Esophagus muscularis mucosa (tissue), 4 donors: ENCODE data around the gene GOLGA3. TPM values are rescaled to one million over a fixed set of nuclear protein-coding genes. Genes with fewer than 3 reads are reported as not detected.

Source experiments
- DNase-seq: peaks from one replicate; pipeline ENCODE4 v3.0.0-alpha.2; 2017; ENCODE audit errors: extremely low spot score
- H3K27ac ChIP-seq, 4 donors: fragments of 200-600 bp; sonication (generic); replicated peaks in 1 of 4; 1 replicate in 3 of 4; 2 replicates in 1 of 4; pipeline ENCODE4 v1.5.1; 2016 to 2019; ENCODE audit warnings: mild to moderate bottlenecking in 1 of 4
- H3K27me3 ChIP-seq, 4 donors: fragments of 200-600 bp; sonication (generic); one replicate each; pipeline versions ENCODE4 v1.5.1 to v1.6.0; 2016 to 2019
- H3K36me3 ChIP-seq, 4 donors: fragments of 200-600 bp; sonication (generic); one replicate each; pipeline ENCODE4 v1.5.1; 2016 to 2019
- H3K4me1 ChIP-seq, 4 donors: fragments of 200-600 bp; sonication (generic); one replicate each; pipeline ENCODE4 v1.5.1; 2016 to 2019
- H3K4me3 ChIP-seq, 4 donors: fragments of 200-600 bp; sonication (generic); 1 replicate in 2 of 4; 2 replicates in 2 of 4; pipeline ENCODE4 v1.5.1; 2016 to 2019; ENCODE audit warnings: mild to moderate bottlenecking in 4 of 4, moderate library complexity in 1 of 4
- H3K9me3 ChIP-seq, 4 donors: fragments of 200-600 bp; sonication (generic); 1 replicate in 3 of 4; 2 replicates in 1 of 4; pipeline ENCODE4 v1.5.1; 2016 to 2019
- CTCF ChIP-seq, 3 experiments: fragments of 200-600 bp in 2 of 3; fragments of 450-650 bp in 1 of 3; sonication (generic) in 2 of 3; IDR thresholded peaks; one replicate each; pipeline ENCODE4 v1.5.1; 2017 to 2019; ENCODE audit warnings: antibody characterized with exemption in 3 of 3, mild to moderate bottlenecking in 2 of 3, moderate library complexity in 1 of 3
- EP300 ChIP-seq: sonication (generic); formaldehyde crosslinking; IDR thresholded peaks from one replicate; pipeline ENCODE4 v1.6.1; 2017; ENCODE audit warnings: antibody characterized with exemption
- POLR2A ChIP-seq: fragments of 450-650 bp; IDR thresholded peaks from one replicate; pipeline ENCODE4 v1.6.1; 2017; ENCODE audit warnings: antibody characterized with exemption, moderate library complexity, mild to moderate bottlenecking, low read depth
- POLR2AphosphoS5 ChIP-seq, 2 donors: sonication (generic); formaldehyde crosslinking; IDR thresholded peaks; one replicate each; pipeline ENCODE4 v1.6.1; 2017; ENCODE audit warnings: antibody characterized with exemption in 2 of 2
- WGBS: methylation state at CpG from one replicate; pipeline ENCODE4 v1.1.5; 2018; 5-methylcytosine and 5-hydroxymethylcytosine counted together
- intact Hi-C: fragments of 100-400 bp; cut with DNase I; formaldehyde crosslinking; loops from one replicate; pipeline ENCODE4 v1.15.1; 2023
- total RNA-seq, 4 donors: library from RNA; depleted of rRNA; stranded (reverse); fragments of >200 nt; gene quantifications; one replicate each; pipeline versions ENCODE4 v1.1.0 to v1.2.1, GENCODE V29; 2016

The GOLGA3 gene
- total RNA-seq, 4 donors from 2014 or later = 72.3 to 123 (median 93.4) TPM

DNA sequence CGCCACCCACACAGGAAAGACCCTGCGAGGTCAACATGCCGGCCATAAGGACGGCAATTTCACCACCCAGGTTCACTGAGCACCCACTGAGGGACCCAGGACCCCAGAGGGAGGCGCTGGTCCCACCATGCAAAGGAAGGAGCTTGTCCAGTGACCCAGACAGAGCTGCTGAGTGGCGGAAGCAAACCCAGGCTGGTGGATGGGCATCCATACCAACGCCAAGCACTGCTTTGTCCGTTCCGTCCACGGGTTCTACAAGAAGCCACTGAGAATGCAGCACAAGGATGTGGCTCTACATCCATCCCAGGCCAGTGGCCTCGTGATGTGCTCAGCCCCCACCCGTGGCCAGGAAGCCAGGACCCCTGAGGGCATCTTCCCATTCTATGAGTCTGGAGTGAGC is 23.8 kb upstream of the GOLGA3 start:
- 93% methylated on average over 8 of the region's 12 CpGs for WGBS
- Histone ChIP-seq H3K9me3 (no peaks in the 10 kb centered on the region), H3K27ac (no peak overlapping the region), H3K36me3 (peaks cover 87 to 100% (median 99%) of the 10 kb centered on the region in 4 donors), H3K4me1 (no peaks in the 10 kb centered on the region), H3K4me3 (no peak overlapping the region), H3K27me3 (no peaks in the 10 kb centered on the region)
- no peak for TF ChIP-seq CTCF (IDR thresholded peaks at IDR 0.05)
- TF ChIP-seq EP300 = no peak
- no peak for TF ChIP-seq POLR2A
- TF ChIP-seq POLR2AphosphoS5 (IDR thresholded peaks at IDR 0.05) = no peak
- no peak for DNase-seq
- intact Hi-C loops = no loop called here

GRCh38 chr12:132851465-132851864 is 22.8 kb upstream of the GOLGA3 start:
- no peaks in the 10 kb centered on the region for H3K4me1 ChIP-seq
- no peaks in the 10 kb centered on the region for H3K27me3 ChIP-seq
- no peaks in the 10 kb centered on the region for H3K9me3 ChIP-seq
- DNase-seq = no peak
- H3K36me3 ChIP-seq = peaks cover 87 to 100% (median 99%) of the 10 kb centered on the region in 4 donors
- TF ChIP-seq POLR2A = no peak
- TF ChIP-seq CTCF (IDR thresholded peaks at IDR 0.05) = no peak
- no peak for TF ChIP-seq EP300
- TF ChIP-seq POLR2AphosphoS5 (IDR thresholded peaks at IDR 0.05) = no peak
- H3K4me3 ChIP-seq = no peak overlapping the region
- H3K27ac ChIP-seq = no peak overlapping the region
- intact Hi-C loops = no loop called here
- whole genome bisulfite sequencing = 97% methylated on average over 13 of the region's 25 CpGs

- DNase-seq = no peak
- TF ChIP-seq POLR2A (no peak), POLR2AphosphoS5 (IDR thresholded peaks at IDR 0.05) (no peak), CTCF (IDR thresholded peaks at IDR 0.05) (no peak), EP300 (no peak)
- Histone ChIP-seq H3K27ac (no peak overlapping the region), H3K9me3 (no peaks in the 10 kb centered on the region), H3K36me3 (peaks cover 84 to 99% (median 98%) of the 10 kb centered on the region in 4 donors), H3K27me3 (no peaks in the 10 kb centered on the region), H3K4me1 (no peaks in the 10 kb centered on the region), H3K4me3 (no peak overlapping the region)
- intact Hi-C loops = no loop called here
- WGBS = 92% methylated on average over 8 of the region's 16 CpGs
Measured at GRCh38 chr12:132850291-132850690, 21.6 kb upstream of the GOLGA3 start.

DNA sequence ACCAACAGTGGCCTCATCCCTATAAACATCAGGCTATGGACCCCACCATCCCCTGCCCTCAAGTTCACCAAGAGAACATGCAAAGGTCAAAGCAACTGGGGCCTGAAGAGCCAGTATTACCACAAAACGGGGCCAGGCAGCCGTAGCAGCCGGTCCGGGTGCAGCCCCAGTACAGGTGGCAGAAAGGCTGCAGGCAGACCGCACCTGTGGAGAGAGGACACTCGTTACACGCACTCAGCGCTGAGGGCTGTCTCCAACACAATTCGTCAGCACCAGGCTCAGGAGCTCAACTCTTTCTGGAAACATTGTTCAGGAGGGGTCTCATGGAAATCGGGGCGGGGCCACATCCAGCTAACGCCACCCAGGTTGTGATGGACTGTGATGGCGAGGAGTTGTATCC is 19.9 kb upstream of the GOLGA3 start:
- intact Hi-C loops = no loop called here
- Histone ChIP-seq H3K9me3 (no peaks in the 10 kb centered on the region), H3K36me3 (peaks cover 70 to 99% (median 97%) of the 10 kb centered on the region in 4 donors), H3K4me1 (no peaks in the 10 kb centered on the region), H3K27ac (no peak overlapping the region), H3K4me3 (no peak overlapping the region), H3K27me3 (no peaks in the 10 kb centered on the region)
- 94% methylated on average over 13 of the region's 13 CpGs for WGBS
- no peak for TF ChIP-seq POLR2AphosphoS5 (IDR thresholded peaks at IDR 0.05)
- TF ChIP-seq EP300 = no peak
- no peak for TF ChIP-seq POLR2A
- TF ChIP-seq CTCF (IDR thresholded peaks at IDR 0.05) = no peak
- DNase-seq = no peak
